IMR-90 (cell line): ENCODE data around the gene GYS1.

Source experiments
- BHLHE40 ChIP-seq: fragments of 150-350 bp; IDR thresholded peaks from 2 replicates; pipeline ENCODE4 v1.6.1; 2016; ENCODE audit warnings: mild to moderate bottlenecking, low read depth, low read length
- CEBPB ChIP-seq: IDR thresholded peaks from 2 replicates; pipeline ENCODE4 v1.6.1; 2012; ENCODE audit warnings: low read depth, low read length, improper control_type of control experiment
- CHD1 ChIP-seq: IDR thresholded peaks from 2 replicates; pipeline ENCODE4 v1.6.1; 2012; ENCODE audit warnings: low read depth, low read length, improper control_type of control experiment
- MAFK ChIP-seq: IDR thresholded peaks from 2 replicates; pipeline ENCODE4 v1.6.1; 2012; ENCODE audit warnings: low read depth, low read length, improper control_type of control experiment
- POLR2A ChIP-seq: IDR thresholded peaks from 2 replicates; pipeline ENCODE4 v1.6.1; 2012; ENCODE audit warnings: mild to moderate bottlenecking, low read depth, low read length
- RCOR1 ChIP-seq: IDR thresholded peaks from 2 replicates; pipeline ENCODE4 v1.6.1; 2012; ENCODE audit warnings: mild to moderate bottlenecking, low read length, improper control_type of control experiment; ENCODE audit not compliant: insufficient replicate concordance
- RFX5 ChIP-seq: IDR thresholded peaks from 2 replicates; pipeline ENCODE4 v1.8.0; 2012; ENCODE audit warnings: low read depth, mild to moderate bottlenecking, low read length, moderate library complexity
- SMC3 ChIP-seq: fragments of 150-350 bp; IDR thresholded peaks from 2 replicates; pipeline ENCODE4 v1.6.1; 2016; ENCODE audit warnings: low read depth, mild to moderate bottlenecking, antibody characterized with exemption, low read length, moderate library complexity
- TF ChIP-seq, protein P1 (sequence below): conservative IDR thresholded peaks from 2 replicates; pipeline ENCODE4 v1.5.1; 2012; ENCODE audit warnings: mild to moderate bottlenecking, low read depth, low read length, improper control_type of control experiment
- TF ChIP-seq, protein P2 (sequence below): fragments of 150-350 bp; IDR thresholded peaks from 2 replicates; pipeline ENCODE4 v1.6.1; 2017; ENCODE audit warnings: mild to moderate bottlenecking, antibody characterized with exemption, low read length, low read depth

DNA sequence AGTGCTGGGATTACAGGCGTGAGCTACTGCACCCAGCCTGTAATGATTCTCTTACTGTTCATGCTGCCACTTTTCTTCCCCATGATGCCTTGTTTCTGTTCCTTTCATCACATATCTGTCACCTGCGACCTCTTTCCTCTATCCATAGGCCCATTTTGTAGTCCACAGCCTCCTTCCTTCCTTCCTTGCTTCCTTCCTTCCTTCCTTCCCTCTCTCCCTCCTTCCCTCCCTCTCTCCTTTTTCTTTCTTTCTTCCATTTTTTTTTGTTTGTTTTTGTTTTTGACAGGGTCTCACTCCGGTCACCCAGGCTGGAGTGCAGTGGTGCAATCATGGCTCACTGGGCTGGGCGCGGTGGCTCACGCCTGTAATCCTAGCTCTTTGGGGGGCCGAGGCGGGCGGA lies 4.2 kb downstream of the GYS1 start:
- TF ChIP-seq, protein P1, sequence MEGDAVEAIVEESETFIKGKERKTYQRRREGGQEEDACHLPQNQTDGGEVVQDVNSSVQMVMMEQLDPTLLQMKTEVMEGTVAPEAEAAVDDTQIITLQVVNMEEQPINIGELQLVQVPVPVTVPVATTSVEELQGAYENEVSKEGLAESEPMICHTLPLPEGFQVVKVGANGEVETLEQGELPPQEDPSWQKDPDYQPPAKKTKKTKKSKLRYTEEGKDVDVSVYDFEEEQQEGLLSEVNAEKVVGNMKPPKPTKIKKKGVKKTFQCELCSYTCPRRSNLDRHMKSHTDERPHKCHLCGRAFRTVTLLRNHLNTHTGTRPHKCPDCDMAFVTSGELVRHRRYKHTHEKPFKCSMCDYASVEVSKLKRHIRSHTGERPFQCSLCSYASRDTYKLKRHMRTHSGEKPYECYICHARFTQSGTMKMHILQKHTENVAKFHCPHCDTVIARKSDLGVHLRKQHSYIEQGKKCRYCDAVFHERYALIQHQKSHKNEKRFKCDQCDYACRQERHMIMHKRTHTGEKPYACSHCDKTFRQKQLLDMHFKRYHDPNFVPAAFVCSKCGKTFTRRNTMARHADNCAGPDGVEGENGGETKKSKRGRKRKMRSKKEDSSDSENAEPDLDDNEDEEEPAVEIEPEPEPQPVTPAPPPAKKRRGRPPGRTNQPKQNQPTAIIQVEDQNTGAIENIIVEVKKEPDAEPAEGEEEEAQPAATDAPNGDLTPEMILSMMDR, result no peak
- no peak for TF ChIP-seq MAFK
- no peak for TF ChIP-seq SMC3
- TF ChIP-seq, protein P2, sequence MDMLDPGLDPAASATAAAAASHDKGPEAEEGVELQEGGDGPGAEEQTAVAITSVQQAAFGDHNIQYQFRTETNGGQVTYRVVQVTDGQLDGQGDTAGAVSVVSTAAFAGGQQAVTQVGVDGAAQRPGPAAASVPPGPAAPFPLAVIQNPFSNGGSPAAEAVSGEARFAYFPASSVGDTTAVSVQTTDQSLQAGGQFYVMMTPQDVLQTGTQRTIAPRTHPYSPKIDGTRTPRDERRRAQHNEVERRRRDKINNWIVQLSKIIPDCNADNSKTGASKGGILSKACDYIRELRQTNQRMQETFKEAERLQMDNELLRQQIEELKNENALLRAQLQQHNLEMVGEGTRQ, result no peak
- no peak for TF ChIP-seq CHD1
- TF ChIP-seq POLR2A, result no peak
- TF ChIP-seq CEBPB, result no peak
- no peak for TF ChIP-seq RCOR1
- no peak for TF ChIP-seq RFX5
- TF ChIP-seq BHLHE40, result no peak
